Spleen (tissue), 7 donors: Measurements from ENCODE around the gene NR5A1.

Source experiments
- CTCF ChIP-seq, 11 experiments: fragments of 200-600 bp in 7 of 11; fragments of 450-650 bp in 4 of 11; sonication (generic) in 4 of 11; IDR thresholded peaks in 8 of 11; conservative IDR thresholded peaks in 3 of 11; 1 replicate in 7 of 11; 2 replicates in 4 of 11; pipeline versions ENCODE4 v1.4.0 to v1.8.0; 2016 to 2021; ENCODE audit warnings: antibody characterized with exemption in 11 of 11, inconsistent platforms in 4 of 11, mild to moderate bottlenecking in 1 of 11
- POLR2A ChIP-seq, 3 donors: fragments of 450-650 bp; IDR thresholded peaks; one replicate each; pipeline ENCODE4 v1.5.1; 2017; ENCODE audit warnings: antibody characterized with exemption in 3 of 3, mild to moderate bottlenecking in 1 of 3
- POLR2AphosphoS5 ChIP-seq, 3 donors: sonication (generic); formaldehyde crosslinking; IDR thresholded peaks; one replicate each; pipeline ENCODE4 v1.5.1; 2017; ENCODE audit warnings: antibody characterized with exemption in 3 of 3
- donor health status: DM: no; HTN: no; CAD: no; lungs with moderate emphysema.
- donor health status: DM: no; HTN: no; CAD: no.
- donor health status: DM: no; HTN: no; CAD: no.

GRCh38 chr9:124493218-124493617 lies 14.0 kb downstream of the NR5A1 start:
- TF ChIP-seq POLR2A (IDR thresholded peaks at IDR 0.05), result no peak
- TF ChIP-seq CTCF (IDR thresholded peaks at IDR 0.05 in 8 of 11, conservative IDR thresholded peaks at IDR 0.05 in 3 of 11), result no peak
- no peak for TF ChIP-seq POLR2AphosphoS5 (IDR thresholded peaks at IDR 0.05)
